ENCODE measurements around the gene MUC4. TPM values are rescaled to one million over a fixed set of nuclear protein-coding genes. Genes with fewer than 3 reads are reported as not detected.
"Not testable (repeated sequence)": the region's sequence is repeated elsewhere in the genome, so short reads cannot be mapped to it uniquely, and the experiment has no call there.

MUC4 gene
- total RNA-seq, 4 donors from 2014 or later, result not detected

- H3K4me1 ChIP-seq, result peaks cover 0 to 6% (median 2%) of the 10 kb centered on the region in 4 donors
These were observed 65.4 kb downstream of the MUC4 start for GRCh38 chr3:195746346-195746745.

GRCh38 chr3:195744437-195744836 is 67.3 kb downstream of the MUC4 start:
- Histone ChIP-seq H3K27ac (no peak overlapping the region), H3K4me3 (no peak overlapping the region), H3K27me3 (no peaks in the 10 kb centered on the region), H3K4me1 (peaks cover 0 to 6% (median 2%) of the 10 kb centered on the region in 4 donors), H3K36me3 (peaks cover 0 to 4% (median 0%) of the 10 kb centered on the region in 3 donors), H3K9me3 (no peaks in the 10 kb centered on the region)
- TF ChIP-seq EP300 (IDR thresholded peaks at IDR 0.05), result no peak
- TF ChIP-seq CTCF (IDR thresholded peaks at IDR 0.05), result no peak
- TF ChIP-seq POLR2A (IDR thresholded peaks at IDR 0.05), result no peak
- DNase-seq (ENCODE audit: low spot score in 2 of 2), result no peak
- WGBS, 2 donors, result 79 to 89% methylated on average over 4 of the region's 4 CpGs

More at GRCh38 chr3:195746346-195746745, 65.4 kb downstream of the MUC4 start:
- Histone ChIP-seq H3K36me3 (peaks cover 0 to 4% (median 0%) of the 10 kb centered on the region in 3 donors), H3K27me3 (no peaks in the 10 kb centered on the region), H3K9me3 (no peaks in the 10 kb centered on the region), H3K27ac (no peak overlapping the region), H3K4me3 (no peak overlapping the region)
- 86 to 89% methylated on average over 7 to 8 of the region's 8 CpGs for WGBS, 2 donors
- DNase-seq (ENCODE audit: low spot score in 2 of 2), result no peak
- no peak for TF ChIP-seq CTCF (IDR thresholded peaks at IDR 0.05)
- no peak for TF ChIP-seq POLR2A (IDR thresholded peaks at IDR 0.05)
- no peak for TF ChIP-seq EP300 (IDR thresholded peaks at IDR 0.05)

- Histone ChIP-seq H3K9me3 (no peaks in the 10 kb centered on the region), H3K4me3 (no peak overlapping the region), H3K27me3 (no peaks in the 10 kb centered on the region), H3K27ac (no peak overlapping the region), H3K4me1 (no peaks in the 10 kb centered on the region), H3K36me3 (peaks cover 0 to 20% (median 0%) of the 10 kb centered on the region in 3 donors)
- no peak for TF ChIP-seq EP300 (IDR thresholded peaks at IDR 0.05)
- no peak for TF ChIP-seq POLR2A (IDR thresholded peaks at IDR 0.05)
- TF ChIP-seq CTCF (IDR thresholded peaks at IDR 0.05), result no peak
- 89 to 92% methylated on average over 12 of the region's 13 CpGs for WGBS, 2 donors
- DNase-seq (ENCODE audit: low spot score in 2 of 2), result no peak
These were observed 72.1 kb downstream of the MUC4 start for GRCh38 chr3:195739561-195740111.

GRCh38 chr3:195738274-195739044 is 73.3 kb downstream of the MUC4 start:
- Histone ChIP-seq H3K4me1 (no peaks in the 10 kb centered on the region), H3K9me3 (no peaks in the 10 kb centered on the region), H3K27ac (no peak overlapping the region), H3K4me3 (no peak overlapping the region), H3K27me3 (no peaks in the 10 kb centered on the region), H3K36me3 (peaks cover 0 to 18% (median 0%) of the 10 kb centered on the region in 3 donors)
- no peak for DNase-seq (ENCODE audit: low spot score in 2 of 2)
- WGBS, 2 donors, result 80 to 85% methylated on average over 14 of the region's 14 CpGs
- TF ChIP-seq CTCF (IDR thresholded peaks at IDR 0.05) (no peak), POLR2A (IDR thresholded peaks at IDR 0.05) (no peak), EP300 (IDR thresholded peaks at IDR 0.05) (no peak)

- not testable (repeated sequence) for H3K4me3 ChIP-seq; H3K27me3 ChIP-seq; DNase-seq (ENCODE audit: low spot score in 2 of 2); H3K9me3 ChIP-seq; H3K27ac ChIP-seq; H3K4me1 ChIP-seq
- WGBS, 2 donors, result 82% methylated on average over 6 of the region's 6 CpGs
- peaks cover 0 to 24% (median 0%) of the 10 kb centered on the region in 3 donors for H3K36me3 ChIP-seq
These were observed 73.9 kb downstream of the MUC4 start for GRCh38 chr3:195737782-195738181.
